Measurements from ENCODE around the gene MPC1L.

Gene MPC1L

DNA sequence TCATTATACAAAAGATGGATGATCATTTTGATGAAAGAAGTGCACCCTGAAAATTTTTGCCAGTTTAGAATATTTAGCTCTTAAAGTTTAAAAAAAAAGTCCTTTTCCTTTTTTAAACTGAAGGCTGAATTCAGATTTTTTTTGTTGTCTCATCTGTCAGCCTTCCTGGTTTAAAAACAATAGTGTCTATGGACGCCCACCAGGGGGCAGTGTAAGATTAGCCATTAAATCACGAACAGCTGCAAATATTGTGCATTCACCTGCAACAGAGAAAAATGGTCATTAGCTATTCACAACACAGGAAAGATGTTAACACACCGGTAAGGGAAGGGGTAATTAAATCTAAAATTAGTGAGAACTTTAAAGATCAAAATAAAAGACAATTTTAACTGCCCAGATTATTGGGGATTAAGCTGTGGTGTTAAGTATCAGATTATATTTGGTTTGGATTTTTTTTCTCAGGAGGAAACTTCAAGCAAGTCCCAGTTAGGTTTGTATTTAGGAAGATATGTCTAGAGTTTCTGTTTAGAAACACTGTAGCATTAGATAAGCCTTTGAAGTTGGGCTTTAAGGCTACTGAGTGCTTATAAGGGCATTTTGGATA is 28.5 kb downstream of the MPC1L start:
- peak; percentile 38 for DNase-seq (ENCODE audit: low read depth, low spot score)

DNA sequence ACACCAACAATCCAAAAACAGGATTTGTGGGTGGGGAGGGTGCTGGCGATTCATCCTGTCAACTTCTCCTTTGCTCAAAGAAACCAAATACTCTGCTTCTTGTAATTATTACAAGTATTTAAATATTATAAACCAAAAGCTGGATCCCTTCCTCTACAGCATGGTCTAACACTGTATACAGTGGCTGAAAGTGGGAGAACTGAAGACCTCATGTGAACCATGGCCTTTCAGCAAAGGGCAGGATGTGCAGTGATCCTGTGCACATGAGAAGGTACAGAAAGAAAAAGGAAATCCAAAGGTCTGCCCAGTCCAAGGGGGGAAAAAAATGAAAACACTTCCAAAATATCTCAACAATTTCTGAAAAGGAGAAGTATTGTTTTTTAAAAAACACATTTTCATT is 29.4 kb downstream of the MPC1L start:
- no peaks in the 10 kb centered on the region for H3K27me3 ChIP-seq (ENCODE audit: insufficient read depth, insufficient read length)
- no peak overlapping the region for H3K9ac ChIP-seq (ENCODE audit: insufficient read length, low read depth)
- DNase-seq (ENCODE audit: low read depth, low spot score), result no peak
- H3K4me3 ChIP-seq (ENCODE audit: insufficient read length, low read depth), result no peak overlapping the region
- TF ChIP-seq SUZ12 (IDR thresholded peaks at IDR 0.05; ENCODE audit: extremely low read depth, insufficient read depth, insufficient read length) (no peak), ZNF274 (IDR thresholded peaks at IDR 0.05; ENCODE audit: low read depth, low read length) (no peak), YY1 (IDR thresholded peaks at IDR 0.05; ENCODE audit: insufficient read depth, insufficient read length) (no peak)
- no peaks in the 10 kb centered on the region for H3K9me3 ChIP-seq (ENCODE audit: insufficient read depth, low read length)
- H3K36me3 ChIP-seq (ENCODE audit: insufficient read depth, insufficient read length, low read length), result peaks cover 68% of the 10 kb centered on the region
- no peaks in the 10 kb centered on the region for H3K4me1 ChIP-seq (ENCODE audit: insufficient read depth, insufficient read length)

More for the DNA sequence above, 28.5 kb downstream of the MPC1L start:
- Histone ChIP-seq H3K36me3 (ENCODE audit: insufficient read depth, insufficient read length, low read length) (peaks cover 62% of the 10 kb centered on the region), H3K9me3 (ENCODE audit: insufficient read depth, low read length) (no peaks in the 10 kb centered on the region), H3K4me3 (ENCODE audit: insufficient read length, low read depth) (no peak overlapping the region), H3K9ac (ENCODE audit: insufficient read length, low read depth) (no peak overlapping the region), H3K4me1 (ENCODE audit: insufficient read depth, insufficient read length) (no peaks in the 10 kb centered on the region), H3K27me3 (ENCODE audit: insufficient read depth, insufficient read length) (no peaks in the 10 kb centered on the region)
- no peak for TF ChIP-seq YY1 (IDR thresholded peaks at IDR 0.05; ENCODE audit: insufficient read depth, insufficient read length)

DNA sequence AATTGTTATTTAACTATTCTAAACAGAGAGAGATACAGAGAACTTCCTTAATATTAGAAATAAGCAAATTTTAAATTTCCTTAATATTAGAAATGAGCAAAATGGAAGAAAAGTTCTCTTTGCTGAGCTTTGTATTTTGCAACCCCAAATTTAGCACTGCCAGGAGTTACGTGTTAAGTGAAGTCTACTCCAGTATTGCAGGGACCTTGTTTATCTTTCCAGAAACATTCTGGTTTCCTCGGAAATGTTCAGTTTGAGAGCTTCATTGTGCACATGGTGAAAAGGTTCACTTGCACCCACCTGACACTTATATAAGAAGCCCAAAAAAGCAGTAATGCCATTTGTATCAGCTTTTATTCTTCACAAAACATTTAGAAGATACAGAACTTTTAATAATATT is 30.3 kb downstream of the MPC1L start:
- Histone ChIP-seq H3K4me3 (ENCODE audit: insufficient read length, low read depth) (no peak overlapping the region), H3K9me3 (ENCODE audit: insufficient read depth, low read length) (no peaks in the 10 kb centered on the region), H3K4me1 (ENCODE audit: insufficient read depth, insufficient read length) (no peaks in the 10 kb centered on the region), H3K27me3 (ENCODE audit: insufficient read depth, insufficient read length) (no peaks in the 10 kb centered on the region), H3K9ac (ENCODE audit: insufficient read length, low read depth) (no peak overlapping the region), H3K36me3 (ENCODE audit: insufficient read depth, insufficient read length, low read length) (peaks cover 73% of the 10 kb centered on the region)
- no peak for DNase-seq (ENCODE audit: low read depth, low spot score)
- TF ChIP-seq YY1 (IDR thresholded peaks at IDR 0.05; ENCODE audit: insufficient read depth, insufficient read length), result no peak
- no peak for TF ChIP-seq ZNF274 (IDR thresholded peaks at IDR 0.05; ENCODE audit: low read depth, low read length)
- TF ChIP-seq SUZ12 (IDR thresholded peaks at IDR 0.05; ENCODE audit: extremely low read depth, insufficient read depth, insufficient read length), result no peak

DNA sequence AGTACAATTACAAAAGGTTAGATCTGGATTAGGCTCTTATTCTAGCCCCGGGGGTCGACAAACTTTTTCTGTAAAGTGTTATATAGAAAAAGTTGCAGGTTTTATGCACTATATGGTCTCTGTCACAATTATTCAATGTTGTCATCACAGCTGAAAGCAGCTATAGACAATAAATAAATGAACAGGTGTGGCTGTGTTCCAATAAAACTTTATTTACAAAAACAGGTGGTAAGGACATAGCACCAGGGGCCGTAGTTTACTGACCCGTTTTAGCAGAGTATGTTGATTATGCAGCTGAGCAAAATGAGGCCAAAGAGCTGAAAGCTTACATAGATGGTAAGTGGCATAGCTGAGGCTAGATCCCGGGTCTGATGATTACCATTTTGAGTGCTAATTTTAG is 37.2 kb downstream of the MPC1L start:
- H3K9ac ChIP-seq (ENCODE audit: insufficient read length, low read depth), result no peak overlapping the region
- no peaks in the 10 kb centered on the region for H3K27me3 ChIP-seq (ENCODE audit: insufficient read depth, insufficient read length)
- no peak overlapping the region for H3K4me3 ChIP-seq (ENCODE audit: insufficient read length, low read depth)
- peaks cover 67% of the 10 kb centered on the region for H3K36me3 ChIP-seq (ENCODE audit: insufficient read depth, insufficient read length, low read length)
- TF ChIP-seq YY1 (IDR thresholded peaks at IDR 0.05; ENCODE audit: insufficient read depth, insufficient read length) (no peak), ZNF274 (IDR thresholded peaks at IDR 0.05; ENCODE audit: low read depth, low read length) (no peak), SUZ12 (IDR thresholded peaks at IDR 0.05; ENCODE audit: extremely low read depth, insufficient read depth, insufficient read length) (no peak)
- no peaks in the 10 kb centered on the region for H3K4me1 ChIP-seq (ENCODE audit: insufficient read depth, insufficient read length)
- DNase-seq (ENCODE audit: low read depth, low spot score), result no peak
- H3K9me3 ChIP-seq (ENCODE audit: insufficient read depth, low read length), result no peaks in the 10 kb centered on the region

DNA sequence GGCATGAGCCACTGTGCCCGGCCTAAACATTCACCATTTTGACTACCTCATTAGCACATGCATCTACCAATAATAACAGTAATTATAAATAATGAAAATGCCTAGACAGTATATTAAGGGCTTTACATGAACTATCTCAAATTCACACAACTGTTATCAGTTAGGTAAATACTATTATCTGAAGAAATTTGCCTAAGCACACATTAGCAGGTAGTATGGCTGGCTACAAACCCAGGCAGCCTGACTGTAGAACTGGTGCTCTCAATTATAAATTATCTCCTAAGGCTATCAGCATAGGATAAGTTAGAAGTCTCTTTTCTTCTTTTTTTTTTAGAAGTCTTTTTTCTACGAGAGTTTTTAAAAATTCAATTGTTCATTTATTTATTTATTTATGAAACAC is 38.3 kb downstream of the MPC1L start:
- peaks cover 74% of the 10 kb centered on the region for H3K36me3 ChIP-seq (ENCODE audit: insufficient read depth, insufficient read length, low read length)
- TF ChIP-seq SUZ12 (IDR thresholded peaks at IDR 0.05; ENCODE audit: extremely low read depth, insufficient read depth, insufficient read length) (no peak), ZNF274 (IDR thresholded peaks at IDR 0.05; ENCODE audit: low read depth, low read length) (no peak), YY1 (IDR thresholded peaks at IDR 0.05; ENCODE audit: insufficient read depth, insufficient read length) (no peak)
- no peak overlapping the region for H3K4me3 ChIP-seq (ENCODE audit: insufficient read length, low read depth)
- no peaks in the 10 kb centered on the region for H3K4me1 ChIP-seq (ENCODE audit: insufficient read depth, insufficient read length)
- no peak for DNase-seq (ENCODE audit: low read depth, low spot score)
- H3K9me3 ChIP-seq (ENCODE audit: insufficient read depth, low read length), result no peaks in the 10 kb centered on the region
- H3K9ac ChIP-seq (ENCODE audit: insufficient read length, low read depth), result no peak overlapping the region
- no peaks in the 10 kb centered on the region for H3K27me3 ChIP-seq (ENCODE audit: insufficient read depth, insufficient read length)

DNA sequence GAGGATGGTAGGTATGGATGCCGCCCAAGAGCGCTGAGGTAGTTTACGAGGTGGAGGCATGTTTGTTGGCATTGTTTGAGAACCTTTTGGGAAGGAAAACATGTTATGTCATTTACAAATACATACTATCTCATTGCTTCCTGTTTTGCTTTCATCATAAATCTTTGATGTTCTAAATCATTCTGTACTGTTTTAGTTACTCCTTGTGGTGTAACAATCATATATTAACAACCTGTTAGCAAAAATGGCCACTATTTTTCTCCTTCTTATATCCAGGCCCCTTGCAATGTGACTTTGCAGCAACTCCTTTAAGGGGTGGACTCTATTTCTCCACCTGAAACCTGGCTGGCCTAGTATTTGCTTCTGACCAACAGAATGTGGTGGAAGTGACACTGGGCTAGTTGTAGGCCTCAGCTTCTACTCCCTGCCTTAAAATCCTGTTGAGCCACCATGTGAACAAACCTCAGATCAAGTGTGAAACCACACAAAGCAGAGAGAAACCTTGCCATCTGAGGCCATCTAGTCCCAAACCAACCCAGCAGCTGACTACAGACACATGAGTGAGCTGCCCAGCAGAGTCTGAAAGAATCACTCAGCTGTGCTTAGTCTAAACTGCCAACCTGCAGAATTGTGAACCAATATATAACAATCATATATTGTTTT is 40.0 kb downstream of the MPC1L start:
- Histone ChIP-seq H3K9me3 (ENCODE audit: insufficient read depth, low read length) (no peaks in the 10 kb centered on the region), H3K4me1 (ENCODE audit: insufficient read depth, insufficient read length) (no peaks in the 10 kb centered on the region), H3K36me3 (ENCODE audit: insufficient read depth, insufficient read length, low read length) (peaks cover 79% of the 10 kb centered on the region), H3K9ac (ENCODE audit: insufficient read length, low read depth) (no peak overlapping the region), H3K27me3 (ENCODE audit: insufficient read depth, insufficient read length) (no peaks in the 10 kb centered on the region), H3K4me3 (ENCODE audit: insufficient read length, low read depth) (no peak overlapping the region)
- TF ChIP-seq YY1 (IDR thresholded peaks at IDR 0.05; ENCODE audit: insufficient read depth, insufficient read length), result no peak
- no peak for TF ChIP-seq SUZ12 (IDR thresholded peaks at IDR 0.05; ENCODE audit: extremely low read depth, insufficient read depth, insufficient read length)
- no peak for TF ChIP-seq ZNF274 (IDR thresholded peaks at IDR 0.05; ENCODE audit: low read depth, low read length)
- no peak for DNase-seq (ENCODE audit: low read depth, low spot score)

DNA sequence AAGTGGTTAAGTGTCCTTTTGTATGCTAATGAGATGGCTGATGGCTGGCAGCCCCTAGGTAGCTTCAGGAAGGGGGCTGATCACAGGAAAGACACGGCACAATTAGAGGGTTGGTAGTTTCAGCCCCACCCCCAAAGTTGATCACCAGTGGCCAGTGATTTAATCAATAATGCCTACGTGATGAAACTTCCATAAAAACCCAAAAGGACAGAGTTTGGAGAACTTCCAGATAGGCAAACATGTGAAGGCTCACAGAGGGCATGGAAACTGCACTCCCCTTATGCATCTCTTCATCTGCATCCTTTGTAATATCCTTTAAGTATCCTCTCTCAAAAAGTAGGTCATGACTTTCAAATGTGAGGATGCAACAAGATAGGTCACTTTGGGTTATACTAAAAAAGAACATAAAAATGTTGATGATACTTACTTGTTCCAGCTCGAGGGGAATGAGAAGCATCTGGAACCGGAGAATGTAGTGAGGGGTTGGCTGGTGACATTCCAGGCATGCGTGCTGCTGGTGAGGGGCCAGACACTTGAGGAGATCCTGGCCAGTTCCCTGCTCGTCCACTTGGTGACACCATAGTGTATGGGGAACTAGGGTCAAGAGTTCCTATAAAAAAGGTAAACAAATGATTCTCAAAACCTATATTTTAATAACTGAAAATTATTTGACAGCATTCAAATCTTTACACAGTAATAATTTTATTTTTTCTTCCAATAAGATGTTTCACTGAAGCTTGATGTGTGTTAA is 40.8 kb downstream of the MPC1L start:
- peaks cover 80% of the 10 kb centered on the region for H3K36me3 ChIP-seq (ENCODE audit: insufficient read depth, insufficient read length, low read length)
- no peak for TF ChIP-seq YY1 (IDR thresholded peaks at IDR 0.05; ENCODE audit: insufficient read depth, insufficient read length)
- no peak for TF ChIP-seq ZNF274 (IDR thresholded peaks at IDR 0.05; ENCODE audit: low read depth, low read length)
- TF ChIP-seq SUZ12 (IDR thresholded peaks at IDR 0.05; ENCODE audit: extremely low read depth, insufficient read depth, insufficient read length), result no peak
- no peaks in the 10 kb centered on the region for H3K4me1 ChIP-seq (ENCODE audit: insufficient read depth, insufficient read length)
- H3K9ac ChIP-seq (ENCODE audit: insufficient read length, low read depth), result no peak overlapping the region
- H3K4me3 ChIP-seq (ENCODE audit: insufficient read length, low read depth), result no peak overlapping the region
- H3K9me3 ChIP-seq (ENCODE audit: insufficient read depth, low read length), result no peaks in the 10 kb centered on the region
- H3K27me3 ChIP-seq (ENCODE audit: insufficient read depth, insufficient read length), result no peaks in the 10 kb centered on the region
- peak; percentile 43 for DNase-seq (ENCODE audit: low read depth, low spot score)
